Measurements from ENCODE around the gene INPP5A.

The INPP5A gene

DNA sequence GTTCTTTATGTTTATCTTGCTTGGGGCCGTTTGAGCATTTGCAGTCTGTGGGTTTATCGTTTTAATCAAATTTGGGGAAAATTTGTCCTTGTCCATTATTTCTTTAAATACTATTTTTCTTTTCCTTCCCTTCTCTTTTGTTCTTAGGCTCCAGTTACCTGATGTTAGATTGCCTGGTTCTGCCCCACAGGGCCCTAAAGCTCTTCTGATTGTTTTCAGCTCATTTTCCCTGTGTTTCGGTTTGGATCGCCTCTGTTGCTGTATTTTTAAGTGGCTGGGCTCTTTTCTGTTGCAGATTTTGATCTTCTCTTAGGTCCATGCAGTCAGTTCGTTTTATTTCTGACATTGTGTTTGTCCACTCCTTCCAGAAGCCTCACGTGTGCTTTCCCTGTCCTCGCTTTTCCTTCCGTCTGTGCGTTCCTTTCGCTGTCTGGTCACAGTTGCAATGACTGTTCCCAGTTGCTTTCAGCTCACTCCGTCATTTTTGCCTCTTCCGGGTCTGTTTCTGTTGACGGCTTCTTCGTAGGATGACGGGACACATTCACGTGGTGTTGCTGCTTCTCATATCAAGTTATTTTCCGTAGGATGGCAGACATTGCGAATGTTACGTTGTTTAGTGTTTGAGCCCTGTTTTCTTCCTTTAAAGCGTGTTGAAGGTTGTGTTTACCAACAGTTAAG lies 111.4 kb downstream of the INPP5A start:
- no peak for DNase-seq

DNA sequence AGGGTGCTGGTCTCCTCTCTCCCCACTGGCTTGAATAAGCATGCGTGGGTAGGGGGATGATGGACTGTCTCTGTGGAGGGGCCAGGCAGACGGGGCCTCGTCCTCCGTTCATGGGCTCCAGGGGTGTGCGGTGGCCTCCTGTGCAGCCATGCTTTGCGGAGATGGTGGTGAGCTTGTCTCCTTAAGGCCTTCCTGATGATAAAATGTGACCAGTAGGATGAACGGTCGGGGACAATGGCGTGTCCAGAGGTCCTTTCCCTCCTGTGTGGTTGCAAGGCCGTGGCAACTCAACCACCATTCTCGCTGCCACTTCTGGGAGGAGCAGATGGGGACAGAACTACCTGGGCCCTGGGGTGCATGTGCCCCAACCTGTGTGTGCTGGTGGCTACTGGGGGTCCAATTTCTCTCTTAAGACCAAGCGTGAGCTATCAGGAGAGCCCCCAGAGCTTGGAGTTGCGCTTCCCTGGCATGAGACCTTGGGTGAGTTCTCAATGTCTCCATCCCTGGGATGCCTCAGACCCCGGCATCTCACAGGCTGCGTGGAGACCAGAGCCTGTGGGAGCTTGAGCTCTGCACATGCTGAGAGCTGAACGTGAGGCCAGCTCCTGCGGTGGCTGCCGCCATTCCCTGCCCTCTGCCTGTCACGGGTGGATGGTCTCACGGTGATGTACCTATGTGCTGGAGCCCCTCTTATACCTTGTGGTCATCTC lies 112.2 kb downstream of the INPP5A start:
- no peak for DNase-seq

DNA sequence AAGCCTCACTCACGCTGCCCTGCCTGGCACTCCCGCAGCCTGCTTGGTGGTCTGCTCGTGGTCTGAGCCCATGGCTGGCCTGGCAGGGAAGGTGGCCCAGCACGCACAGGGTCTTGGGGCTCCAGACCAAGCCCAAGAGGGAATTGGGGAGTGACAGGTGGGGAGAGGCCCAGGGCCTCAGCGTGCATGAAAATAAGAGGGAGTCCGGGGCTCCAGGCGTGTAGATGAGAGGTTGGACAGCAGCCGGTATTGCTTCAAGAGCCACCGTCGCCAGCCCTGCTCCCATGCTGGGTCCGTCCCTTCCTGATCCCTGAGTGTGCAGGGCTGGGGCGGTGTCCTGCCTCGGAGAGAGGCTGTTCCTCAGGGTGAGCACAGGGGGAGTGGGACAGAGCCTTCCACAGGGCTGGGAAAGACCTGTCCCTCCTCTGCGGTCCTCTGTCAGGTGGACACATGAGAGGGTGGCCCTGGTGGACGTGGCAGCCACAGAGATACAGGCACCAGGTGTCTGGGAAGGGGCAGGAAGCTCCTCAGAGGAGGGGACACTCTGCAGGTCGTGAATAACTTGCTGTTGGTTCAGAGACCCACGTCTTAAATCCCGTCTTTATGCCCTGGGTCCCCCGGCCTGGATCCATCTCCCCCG lies 113.1 kb downstream of the INPP5A start:
- DNase-seq = no peak

DNA sequence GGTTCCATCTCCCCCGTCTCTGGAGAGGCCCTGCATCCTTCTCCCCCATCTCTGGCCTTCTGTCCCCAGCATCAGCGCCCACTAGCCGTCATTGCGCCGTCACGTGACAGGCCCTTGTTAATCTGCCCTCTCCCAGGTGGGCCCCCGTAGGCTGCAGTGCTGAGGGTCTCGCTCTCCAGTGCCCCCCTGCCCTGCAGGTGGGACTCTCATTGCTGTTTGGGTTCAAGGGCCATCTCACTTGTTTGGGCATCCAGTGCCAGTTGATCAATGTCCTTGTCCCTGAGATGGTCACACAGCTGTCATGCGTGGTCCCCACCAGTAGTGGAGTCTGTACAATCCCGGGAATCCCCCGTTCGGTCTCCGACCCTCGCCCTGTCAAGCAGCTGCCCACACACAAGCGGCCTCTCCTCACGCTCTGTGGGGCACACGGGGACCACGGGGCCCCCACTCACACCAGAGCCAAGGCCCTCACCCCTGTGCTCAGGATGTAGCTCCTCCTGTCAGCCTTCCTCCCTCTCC lies 114.0 kb downstream of the INPP5A start:
- no peak for DNase-seq

DNA sequence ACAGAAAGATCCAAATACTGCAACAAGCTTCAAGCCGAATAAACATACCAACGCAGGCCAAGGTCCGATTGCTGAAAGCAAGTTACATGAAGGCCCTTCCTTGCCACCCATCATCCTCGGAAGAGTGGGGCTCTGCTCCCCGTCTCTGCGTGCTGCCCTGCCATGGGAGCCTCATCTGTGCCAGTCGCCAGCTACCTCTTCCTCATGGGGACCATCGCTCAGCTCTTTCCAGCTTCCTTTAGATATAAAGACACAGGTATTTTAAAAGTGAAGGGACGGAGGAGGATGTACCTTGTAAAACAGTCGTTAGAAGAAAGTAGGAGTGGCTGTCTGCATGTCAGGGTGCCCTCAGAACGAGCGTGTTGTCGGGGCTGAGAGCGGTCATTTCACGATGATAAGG lies 114.9 kb downstream of the INPP5A start:
- no peak for DNase-seq

DNA sequence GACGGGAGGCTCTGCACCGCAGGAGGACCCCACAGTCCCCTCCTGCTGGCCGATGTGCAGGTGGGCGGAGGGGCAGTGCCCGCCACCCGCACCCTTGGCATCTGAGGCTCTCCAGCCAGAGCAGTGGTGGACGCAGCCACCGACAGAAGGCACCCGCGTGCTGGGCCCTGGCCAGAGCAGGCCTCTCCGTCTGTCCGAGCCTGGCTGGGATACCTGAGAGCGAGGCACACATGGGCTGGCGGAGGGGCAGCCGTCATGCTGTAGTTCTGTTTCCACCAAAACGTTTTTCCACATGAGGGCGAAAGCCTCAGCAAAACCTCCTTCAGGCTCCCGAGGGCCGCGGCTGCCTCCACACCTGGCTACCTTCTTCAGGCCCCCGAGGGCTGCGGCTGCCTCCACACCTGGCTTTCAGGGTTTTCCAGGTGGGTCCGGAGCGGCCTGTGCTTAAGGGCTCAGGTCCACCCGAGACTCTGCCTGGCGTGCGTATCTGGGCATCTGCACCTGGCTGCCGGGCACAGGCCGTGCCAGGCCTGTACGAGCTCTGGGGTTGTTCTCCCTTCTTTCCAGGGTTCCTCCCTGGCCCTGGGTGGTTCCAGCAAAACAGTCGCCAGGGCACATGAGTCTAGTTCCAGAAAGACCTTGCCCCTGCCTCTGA lies 115.5 kb downstream of the INPP5A start:
- DNase-seq = no peak

DNA sequence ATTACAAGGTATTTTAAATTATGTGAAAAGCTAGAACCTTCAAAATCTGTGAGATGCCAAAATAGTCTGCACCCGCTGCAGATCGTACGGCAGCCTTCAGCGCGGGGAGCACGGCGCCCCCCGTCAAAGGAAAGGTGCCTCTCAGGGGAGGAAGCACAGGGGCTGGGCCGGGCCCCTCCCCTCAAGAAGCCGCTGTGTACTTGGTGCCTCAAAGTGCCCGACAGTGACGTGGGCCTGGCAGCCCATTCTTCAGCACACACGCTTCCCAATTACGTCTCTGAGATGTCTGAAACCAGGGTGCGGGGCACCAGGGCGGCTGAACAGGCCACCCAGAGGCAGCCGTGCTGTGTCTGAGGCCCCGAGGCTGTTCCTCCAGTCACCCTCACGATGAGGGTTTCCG lies 116.1 kb downstream of the INPP5A start:
- no peak for DNase-seq

DNA sequence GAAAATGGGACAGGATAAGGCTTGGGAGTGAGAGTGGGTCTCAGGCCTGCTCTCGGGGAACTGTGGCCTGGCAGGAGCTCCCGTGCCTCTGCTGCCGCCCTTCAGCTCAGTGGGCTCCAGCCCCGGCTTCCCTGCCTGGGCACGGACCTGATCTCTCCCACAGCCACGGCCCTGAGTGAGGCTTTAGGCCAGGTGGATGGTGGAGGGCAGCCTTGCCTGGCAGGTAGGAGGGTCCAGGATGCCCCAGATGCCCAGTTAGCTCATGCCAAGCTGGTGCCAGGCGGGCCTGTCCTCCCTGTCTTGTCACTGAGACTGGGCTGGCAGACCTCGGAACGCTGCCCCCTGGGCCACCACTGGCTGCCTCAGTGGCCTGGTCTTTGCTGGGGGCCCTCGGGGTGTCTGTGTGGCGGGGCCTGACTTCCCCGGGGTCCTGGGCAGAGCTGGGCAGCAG lies 116.6 kb downstream of the INPP5A start:
- no peak for DNase-seq

DNA sequence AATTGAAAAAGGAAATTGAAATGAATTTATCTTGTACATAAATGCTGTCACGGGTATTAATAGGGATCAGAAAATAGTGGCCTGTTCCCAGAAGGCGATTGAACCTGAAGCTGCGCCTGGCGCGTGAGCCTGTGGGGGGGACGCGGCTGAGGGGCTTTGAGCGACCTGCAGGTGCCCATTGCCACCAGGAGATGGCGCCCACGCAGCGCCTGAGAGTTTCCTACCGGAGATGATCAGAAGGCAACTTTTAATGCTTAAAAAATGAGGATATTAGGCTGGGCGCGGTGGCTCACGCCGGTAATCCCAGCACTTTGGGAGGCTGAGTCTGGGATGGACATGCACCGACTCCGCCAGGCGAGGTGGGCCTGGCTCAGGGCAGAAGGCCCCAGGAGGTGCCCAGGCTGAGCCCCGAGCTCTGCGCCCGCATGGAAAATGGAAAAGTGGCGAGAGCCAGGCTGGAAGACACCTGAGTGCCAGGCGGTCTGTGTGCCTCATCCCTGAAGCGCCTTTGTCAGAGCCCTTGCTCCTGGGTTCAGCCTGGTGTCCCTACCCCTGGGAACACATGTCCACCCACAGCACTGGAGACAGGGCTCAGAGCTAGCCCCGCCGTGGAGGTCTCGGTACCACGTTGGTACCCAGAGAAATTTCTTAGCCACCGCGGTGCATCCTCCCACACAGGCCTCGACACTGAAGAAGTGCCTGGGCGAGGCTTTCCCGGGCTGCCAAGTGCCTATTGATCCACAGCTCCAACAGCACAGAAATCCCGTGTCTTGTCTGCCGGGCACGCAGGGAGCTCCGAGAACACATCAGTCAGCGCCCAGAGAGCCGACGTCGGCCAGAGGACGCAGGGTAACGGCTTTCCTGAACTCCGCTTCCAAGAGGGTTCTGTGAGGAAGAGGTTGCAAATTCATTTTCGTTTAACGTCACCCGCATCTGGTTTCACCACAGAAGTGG lies 117.4 kb downstream of the INPP5A start:
- DNase-seq = peak; percentile 77

DNA sequence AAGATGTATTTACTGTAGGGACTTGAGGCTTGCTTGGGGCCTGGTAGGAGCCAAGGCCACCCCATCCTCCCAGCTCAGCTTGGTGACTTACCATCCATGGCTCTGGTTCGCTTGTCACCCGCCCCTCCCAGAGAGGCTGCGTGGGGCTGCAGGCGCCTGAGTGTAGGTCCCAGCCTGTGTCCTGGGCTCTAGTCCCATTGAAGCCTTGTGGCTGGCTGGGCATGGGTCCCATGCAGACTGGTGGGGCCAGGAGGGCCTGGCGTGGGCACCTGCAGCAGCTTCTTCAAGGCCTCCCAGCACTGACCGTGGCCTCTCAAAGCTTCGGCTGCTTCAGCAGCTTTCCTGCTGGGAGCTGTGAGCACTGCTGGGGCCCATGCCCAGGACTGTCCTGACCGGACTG lies 118.1 kb downstream of the INPP5A start:
- no peak for DNase-seq

DNA sequence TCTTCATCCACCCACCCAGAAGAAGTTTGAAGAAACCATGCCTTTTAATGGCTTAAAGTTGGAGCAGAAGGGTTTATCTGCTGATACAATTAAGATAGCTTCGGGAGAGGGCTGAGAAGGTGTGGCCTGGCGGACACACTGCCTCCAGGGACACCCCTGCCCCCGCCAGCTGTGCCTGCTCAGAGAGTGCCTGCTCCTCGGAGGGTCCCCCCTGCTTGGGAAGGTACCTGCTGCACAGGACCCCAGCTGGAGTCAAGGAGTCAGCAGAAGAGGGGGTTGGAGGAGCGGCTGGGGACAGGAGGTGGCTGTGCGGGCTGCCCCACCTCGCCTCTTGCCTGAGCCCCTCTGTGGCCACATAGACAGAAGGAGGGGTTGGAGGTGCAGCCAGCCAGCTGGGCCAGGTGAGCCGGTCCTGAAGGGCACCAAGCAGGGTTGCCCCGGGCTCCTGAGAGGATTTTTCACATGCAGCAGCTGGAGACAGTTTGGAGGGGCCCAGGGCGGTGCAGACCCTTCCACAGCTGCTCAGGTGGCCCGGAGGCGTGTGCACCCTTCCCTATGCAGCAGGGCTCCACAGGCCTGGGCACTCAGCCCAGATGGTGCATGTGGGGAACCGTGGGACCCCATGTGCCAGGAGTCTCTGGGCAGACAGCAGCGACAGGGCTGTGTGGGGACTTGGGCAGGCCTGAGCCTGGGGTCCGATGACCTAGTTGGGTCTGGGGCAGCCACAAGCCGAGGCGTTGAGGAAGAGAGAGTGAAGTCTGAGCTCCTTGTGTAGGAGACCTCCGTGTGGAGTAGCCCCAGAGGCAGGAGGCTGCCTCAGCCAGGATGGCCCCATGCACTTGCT lies 118.9 kb downstream of the INPP5A start:
- DNase-seq = no peak

DNA sequence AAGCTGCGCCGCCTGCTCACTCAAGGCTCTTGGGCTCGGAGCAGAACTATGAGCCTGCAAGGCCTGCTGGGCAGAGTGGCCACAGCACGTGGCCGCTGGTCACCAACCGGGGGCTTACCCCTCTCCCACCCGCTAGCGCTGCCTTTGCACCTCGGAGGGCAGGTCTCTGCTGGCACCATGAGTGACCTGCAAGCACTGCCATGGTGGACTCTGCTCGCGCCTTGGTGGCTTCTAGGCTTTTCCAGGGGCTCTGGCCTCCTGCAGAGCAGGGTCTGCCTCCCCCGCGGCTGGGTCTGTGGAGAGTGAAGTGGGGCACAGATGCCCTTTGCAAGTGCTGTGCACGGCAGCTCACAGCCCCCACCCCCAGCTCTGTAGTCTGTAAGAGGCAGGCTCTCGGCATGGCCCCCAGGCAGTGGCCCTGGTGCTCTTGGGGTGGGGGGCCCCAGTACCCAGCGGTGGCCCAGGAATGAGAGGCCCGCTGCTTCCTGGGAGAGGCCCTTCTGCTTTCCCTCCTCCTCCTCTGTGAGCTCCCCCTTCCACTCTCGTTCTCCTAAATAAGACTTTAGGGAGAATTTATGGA lies 119.6 kb downstream of the INPP5A start:
- no peak for DNase-seq

DNA sequence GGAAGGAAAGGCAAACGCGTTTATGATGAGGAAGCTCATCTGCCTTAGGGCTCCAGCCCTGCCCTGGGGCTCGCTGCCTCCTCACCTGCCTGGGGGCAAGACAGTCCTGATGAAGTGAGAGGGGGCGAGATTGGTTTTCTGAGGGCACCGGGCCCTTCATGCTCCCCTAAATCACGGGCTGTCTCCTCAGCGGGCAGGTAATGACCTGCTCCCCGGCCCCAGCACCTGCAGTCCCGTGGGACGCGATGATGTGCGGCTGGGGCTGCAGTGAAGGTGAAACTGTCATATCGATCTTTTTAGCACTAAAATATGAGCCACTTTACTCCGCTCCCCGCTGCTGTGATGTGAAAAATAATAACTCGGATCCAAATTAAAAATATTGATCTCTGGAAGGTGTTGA lies 120.2 kb downstream of the INPP5A start:
- no peak for DNase-seq

DNA sequence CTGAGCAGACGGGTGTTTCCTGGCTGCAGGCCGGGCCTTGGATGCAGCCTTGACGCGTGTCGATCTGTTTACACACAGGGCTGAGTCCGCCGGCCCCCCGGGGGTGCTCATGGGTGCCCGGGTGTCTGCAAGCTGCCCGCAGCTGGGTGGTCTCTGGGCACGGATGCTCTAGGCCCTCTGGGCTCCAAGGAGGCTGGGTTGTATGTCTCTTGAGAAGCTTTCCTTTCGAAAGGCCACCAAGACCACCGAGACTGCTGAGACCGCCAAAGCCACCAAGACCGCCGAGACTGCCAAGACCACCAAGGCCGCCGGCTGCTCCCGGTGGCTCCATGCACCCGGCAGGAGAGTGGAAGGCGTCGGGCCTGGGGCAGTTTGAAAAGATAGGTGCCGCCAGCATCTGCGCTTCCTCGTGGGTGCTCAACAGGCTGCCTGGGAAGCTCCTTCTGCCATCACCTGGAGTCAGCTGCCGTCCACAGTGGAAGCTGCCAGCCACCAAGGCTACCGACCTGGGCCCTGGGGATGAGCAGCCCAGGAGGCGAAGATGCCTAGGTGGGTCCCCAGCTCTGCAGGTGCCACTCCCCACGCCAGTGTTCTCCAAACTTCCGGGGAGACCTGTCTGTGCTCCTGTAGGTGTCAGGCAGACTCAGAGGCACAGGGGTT lies 121.1 kb downstream of the INPP5A start:
- no peak for DNase-seq

DNA sequence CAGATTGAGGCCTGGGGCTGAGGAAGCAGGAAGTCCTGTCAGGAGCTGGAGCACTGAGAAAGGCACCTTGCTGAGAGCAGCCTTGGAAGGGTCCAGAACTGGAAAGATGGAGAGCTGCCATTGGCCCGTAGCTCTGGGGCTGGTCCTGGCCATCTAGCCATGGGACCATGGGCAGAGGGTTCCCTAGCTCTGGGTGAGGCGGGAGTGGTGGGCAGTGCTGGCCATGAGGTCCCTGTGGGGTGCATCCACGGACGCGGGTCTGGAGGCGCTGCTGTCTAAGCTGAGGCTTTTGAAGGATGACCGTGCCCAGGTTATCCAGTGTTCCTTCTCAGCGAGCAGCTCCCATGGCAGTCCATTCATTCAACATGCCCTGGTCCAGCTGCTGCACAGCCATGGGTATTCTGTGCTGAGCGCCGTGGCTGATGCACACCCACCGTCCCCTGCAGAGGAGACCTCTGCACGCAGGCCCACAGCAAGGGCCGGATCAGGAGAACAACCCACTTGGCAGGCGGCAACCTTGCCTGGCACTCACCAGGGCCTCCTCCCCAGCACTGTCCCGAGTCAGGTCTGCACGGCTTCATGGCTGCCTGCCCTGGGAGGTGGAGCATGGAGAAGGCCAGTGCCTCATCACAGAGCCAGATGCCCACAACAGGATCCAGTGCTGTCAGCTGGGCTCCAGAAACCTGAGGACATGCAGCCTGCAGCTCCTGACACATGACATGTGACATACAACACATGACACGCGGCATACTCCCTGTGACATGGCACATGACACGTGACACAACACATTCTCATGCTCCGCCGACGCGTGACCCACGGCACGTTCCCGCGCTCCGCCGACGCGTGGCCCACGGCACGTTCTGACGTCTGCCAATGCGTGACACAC lies 121.9 kb downstream of the INPP5A start:
- DNase-seq = no peak

DNA sequence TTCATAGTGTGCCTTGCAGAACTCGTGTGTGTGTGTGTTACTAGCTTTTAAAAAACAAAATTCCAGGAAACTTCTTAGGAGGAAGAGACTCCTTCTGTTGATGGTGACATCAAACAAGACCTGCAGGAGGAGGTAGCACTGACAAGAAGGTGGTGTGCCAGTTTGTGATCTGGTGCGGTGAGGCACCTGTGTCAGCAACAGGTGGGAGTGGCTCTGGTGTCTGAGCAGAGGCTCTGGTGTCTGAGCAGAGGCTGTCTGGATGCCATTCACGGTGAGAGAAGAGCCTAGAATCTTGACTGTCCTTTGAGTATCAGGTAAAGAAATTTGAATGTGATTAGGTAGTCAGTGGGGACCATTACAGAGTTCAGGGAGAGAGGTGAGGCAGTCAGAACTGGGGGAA lies 122.8 kb downstream of the INPP5A start:
- DNase-seq = no peak

DNA sequence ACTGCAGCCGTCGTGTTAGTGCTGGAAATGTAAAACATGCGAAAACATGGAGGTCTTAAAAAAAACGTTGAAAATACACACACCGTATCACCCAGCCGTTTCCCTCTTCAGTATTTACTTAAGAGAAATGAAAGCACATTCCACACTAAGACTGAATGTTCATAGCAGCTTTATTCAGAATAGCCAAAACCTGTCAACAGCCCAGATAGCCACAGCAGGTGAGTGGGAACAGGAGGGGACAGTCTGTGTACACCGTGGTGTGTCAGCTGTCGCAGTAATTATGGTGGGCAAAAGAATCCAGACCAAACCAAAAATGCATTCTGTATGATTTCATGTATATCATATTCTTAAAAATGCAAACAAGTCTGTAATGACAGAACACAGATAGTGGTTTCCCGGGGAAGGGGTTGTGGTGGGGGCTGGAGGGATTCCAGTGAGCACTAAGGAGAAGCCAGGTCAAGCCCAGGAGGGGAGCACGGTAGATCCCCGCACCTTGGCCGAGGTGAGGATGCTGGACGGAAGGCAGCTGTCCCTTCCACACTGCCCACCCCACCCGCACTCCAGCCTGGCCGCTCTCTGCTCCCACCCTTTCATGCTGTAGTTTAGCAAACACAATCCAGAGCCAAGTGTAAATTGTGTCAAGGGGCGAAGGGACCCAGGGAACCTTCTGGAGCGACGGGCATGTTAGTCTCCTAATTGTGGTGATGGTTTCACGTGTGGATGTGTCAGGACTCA lies 124.8 kb downstream of the INPP5A start:
- DNase-seq = no peak

DNA sequence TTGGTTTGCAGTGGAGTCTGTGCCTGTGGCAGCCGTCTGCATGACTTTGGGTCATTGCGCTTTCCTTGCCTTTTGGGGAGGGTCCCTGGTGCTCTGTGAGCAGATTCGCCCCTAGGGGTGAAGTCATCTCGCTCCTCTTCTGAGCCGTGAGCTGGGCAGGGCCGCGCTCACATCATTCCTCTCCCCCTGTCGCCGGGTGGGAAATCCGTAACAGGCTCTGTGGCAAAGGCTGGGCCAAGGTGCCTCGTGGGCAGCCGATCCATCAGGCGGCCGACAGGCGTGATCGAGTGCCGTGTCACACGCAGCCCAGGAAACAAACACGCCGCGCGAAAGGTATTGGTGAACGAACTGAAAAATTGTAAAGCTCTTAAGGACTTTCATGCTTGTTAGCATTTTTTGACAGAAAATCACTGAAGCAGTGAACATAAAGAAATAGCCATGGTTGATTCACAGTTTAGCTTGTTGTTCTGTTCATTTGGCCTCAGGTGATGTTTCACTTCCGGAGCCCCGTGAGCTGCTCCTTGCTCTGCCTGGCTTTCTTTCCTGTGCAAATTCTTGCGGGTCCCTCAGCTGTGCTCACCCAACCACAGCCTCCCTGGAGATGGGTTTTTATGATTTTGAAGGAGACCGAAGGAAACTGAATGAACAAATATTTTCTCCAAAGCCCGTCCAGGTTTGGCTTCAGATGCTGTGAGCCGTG lies 126.2 kb downstream of the INPP5A start:
- no peak for DNase-seq

Data from islet precursor cell (in vitro differentiated cells).